Activated CD4-positive, alpha-beta T cell treated with anti-CD3 and anti-CD28 coated beads, Interleukin-2, amount 50 U/mL, for 24 hours (primary cell): ENCODE data around the gene RANBP17.

Experiments
- DNase-seq, 2 donors: peaks; one replicate each; pipeline ENCODE4 v3.0.0-alpha.2; 2020; ENCODE audit warnings: low read depth in 1 of 2, low spot score in 1 of 2

Gene RANBP17

GRCh38 chr5:171226096-171226754, 364.4 kb downstream of the RANBP17 start:
- DNase-seq: no peak

- no peak for DNase-seq
Measured at GRCh38 chr5:171226864-171227263, 365.0 kb downstream of the RANBP17 start.

GRCh38 chr5:171236651-171237050, 374.8 kb downstream of the RANBP17 start:
- DNase-seq: no peak

- no peak for DNase-seq
Measured at GRCh38 chr5:171242521-171242920, 380.7 kb downstream of the RANBP17 start.

GRCh38 chr5:171246231-171246630, 384.4 kb downstream of the RANBP17 start:
- no peak for DNase-seq

- no peak for DNase-seq
Measured at GRCh38 chr5:171249460-171249859, 387.6 kb downstream of the RANBP17 start.

GRCh38 chr5:171250738-171251137, 388.9 kb downstream of the RANBP17 start:
- no peak for DNase-seq

- no peak for DNase-seq
Measured at GRCh38 chr5:171251519-171251918, 389.7 kb downstream of the RANBP17 start.

GRCh38 chr5:171252674-171253073, 390.9 kb downstream of the RANBP17 start:
- DNase-seq: no peak

- no peak for DNase-seq
Measured at GRCh38 chr5:171258737-171259415, 397.1 kb downstream of the RANBP17 start.

- DNase-seq: no peak
Measured at GRCh38 chr5:171261361-171261760, 399.5 kb downstream of the RANBP17 start.

- DNase-seq: no peak
Measured at GRCh38 chr5:171261904-171262303, 400.1 kb downstream of the RANBP17 start.

- DNase-seq: no peak
Measured at GRCh38 chr5:171263181-171263580, 401.4 kb downstream of the RANBP17 start.

- no peak for DNase-seq
Measured at GRCh38 chr5:171264843-171265242, 403.0 kb downstream of the RANBP17 start.

- DNase-seq: no peak
Measured at GRCh38 chr5:171268700-171269620, 407.1 kb downstream of the RANBP17 start.

- no peak for DNase-seq
Measured at GRCh38 chr5:171269717-171270116, 407.9 kb downstream of the RANBP17 start.

GRCh38 chr5:171270136-171270535, 408.3 kb downstream of the RANBP17 start:
- DNase-seq: no peak

- no peak for DNase-seq
Measured at GRCh38 chr5:171271798-171272197, 410.0 kb downstream of the RANBP17 start.

GRCh38 chr5:171272996-171273970, 411.5 kb downstream of the RANBP17 start:
- peak in 1 of 2 donors; percentile 1 for DNase-seq

GRCh38 chr5:171275841-171276544, 414.2 kb downstream of the RANBP17 start:
- no peak for DNase-seq
